Activated B cell treated with CpG ODN at 0.5 μM for 24 hours (primary cell): ENCODE measurements around the gene FGF5. TPM values are rescaled to one million over a fixed set of nuclear protein-coding genes. Genes with fewer than 3 reads are reported as not detected.

Source experiments
- ATAC-seq: fragments of 200-7000 bp; cut with Tn5 transposase; one replicate; pipeline ENCODE4 v1.10.0; 2021; ENCODE audit warnings: low read depth, mild to moderate bottlenecking, moderate library complexity
- CTCF ChIA-PET: fragments of 350-600 bp; sonication (Branson Sonifier 250); formaldehyde crosslinking; loops from one replicate; lab custom pipeline; 2021; ENCODE audit warnings: antibody characterized with exemption; lab: Charles Lee
- POLR2A ChIA-PET: fragments of 350-600 bp; sonication (Branson Sonifier 250); formaldehyde crosslinking; loops from one replicate; lab custom pipeline; 2021; ENCODE audit warnings: antibody characterized with exemption; lab: Charles Lee
- DNase-seq: peaks from one replicate; pipeline ENCODE4 v3.0.0; 2022
- H3K27ac Mint-ChIP-seq: one replicate; pipeline ENCODE4 v1.8.0; 2020; ENCODE audit warnings: mixed read lengths
- H3K27me3 Mint-ChIP-seq: one replicate; pipeline ENCODE4 v1.8.0; 2021; ENCODE audit warnings: mixed read lengths
- H3K36me3 Mint-ChIP-seq: one replicate; pipeline ENCODE4 v1.8.0; 2021; ENCODE audit warnings: low read depth, mixed read lengths
- H3K4me1 Mint-ChIP-seq: one replicate; pipeline ENCODE4 v1.8.0; 2021; ENCODE audit warnings: mixed read lengths
- H3K4me3 Mint-ChIP-seq: one replicate; pipeline ENCODE4 v1.8.0; 2020; ENCODE audit warnings: mild to moderate bottlenecking, mixed read lengths
- H3K9me3 Mint-ChIP-seq: one replicate; pipeline ENCODE4 v1.8.0; 2020; ENCODE audit warnings: mixed read lengths
- intact Hi-C: fragments of 100-400 bp; cut with micrococcal nuclease; formaldehyde crosslinking; loops from one replicate; pipeline ENCODE4 v1.15.1; 2024
- total RNA-seq: library from RNA; stranded (reverse); gene quantifications from 2 replicates; pipeline ENCODE4 v1.2.3, GENCODE V29; 2022
- TF ChIP-seq, protein P1 (sequence below): fragments of 200-600 bp; IDR thresholded peaks from one replicate; pipeline ENCODE4 v1.8.0; 2022; ENCODE audit warnings: antibody characterized with exemption, mild to moderate bottlenecking

Gene FGF5
- total RNA-seq, 1 donor from 2014 or later: not detected

- Mint-ChIP-seq H3K4me3 (no peak overlapping the region), H3K27ac (no peak overlapping the region), H3K4me1 (peaks cover 31% of the 10 kb centered on the region), H3K36me3 (no peaks in the 10 kb centered on the region), H3K9me3 (no peaks in the 10 kb centered on the region), H3K27me3 (peaks cover 53% of the 10 kb centered on the region)
- intact Hi-C loops: no loop called here
- ChIA-PET POLR2A (no interaction called here), CTCF (no interaction called here)
- DNase-seq (no peak), ATAC-seq (no peak)
- TF ChIP-seq, protein P1, sequence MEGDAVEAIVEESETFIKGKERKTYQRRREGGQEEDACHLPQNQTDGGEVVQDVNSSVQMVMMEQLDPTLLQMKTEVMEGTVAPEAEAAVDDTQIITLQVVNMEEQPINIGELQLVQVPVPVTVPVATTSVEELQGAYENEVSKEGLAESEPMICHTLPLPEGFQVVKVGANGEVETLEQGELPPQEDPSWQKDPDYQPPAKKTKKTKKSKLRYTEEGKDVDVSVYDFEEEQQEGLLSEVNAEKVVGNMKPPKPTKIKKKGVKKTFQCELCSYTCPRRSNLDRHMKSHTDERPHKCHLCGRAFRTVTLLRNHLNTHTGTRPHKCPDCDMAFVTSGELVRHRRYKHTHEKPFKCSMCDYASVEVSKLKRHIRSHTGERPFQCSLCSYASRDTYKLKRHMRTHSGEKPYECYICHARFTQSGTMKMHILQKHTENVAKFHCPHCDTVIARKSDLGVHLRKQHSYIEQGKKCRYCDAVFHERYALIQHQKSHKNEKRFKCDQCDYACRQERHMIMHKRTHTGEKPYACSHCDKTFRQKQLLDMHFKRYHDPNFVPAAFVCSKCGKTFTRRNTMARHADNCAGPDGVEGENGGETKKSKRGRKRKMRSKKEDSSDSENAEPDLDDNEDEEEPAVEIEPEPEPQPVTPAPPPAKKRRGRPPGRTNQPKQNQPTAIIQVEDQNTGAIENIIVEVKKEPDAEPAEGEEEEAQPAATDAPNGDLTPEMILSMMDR: no peak
Observed at GRCh38 chr4:80268936-80269335, 2.5 kb downstream of the FGF5 start.

DNA sequence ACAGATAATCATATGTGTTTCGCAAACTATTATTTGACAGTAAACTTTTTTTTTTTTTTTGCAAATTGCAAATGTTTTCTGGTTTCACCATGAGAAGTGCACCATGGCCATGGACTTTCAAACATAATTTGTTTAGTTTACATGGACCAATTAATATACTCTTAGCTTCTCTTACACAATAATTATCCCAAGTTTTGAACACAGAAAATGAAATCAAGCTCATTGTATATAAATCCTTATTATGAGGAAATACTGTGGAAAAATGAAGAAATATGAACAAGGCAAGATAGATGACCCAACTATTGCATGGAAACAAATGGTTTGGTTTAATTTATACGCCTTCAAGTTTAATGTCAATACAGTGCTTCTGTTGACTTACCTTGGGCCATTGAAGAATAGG is 3.9 kb downstream of the FGF5 start:
- TF ChIP-seq, protein P1: no peak
- Mint-ChIP-seq H3K4me3 (no peak overlapping the region), H3K27ac (no peak overlapping the region), H3K27me3 (peaks cover 39% of the 10 kb centered on the region), H3K9me3 (no peaks in the 10 kb centered on the region), H3K36me3 (no peaks in the 10 kb centered on the region), H3K4me1 (peaks cover 29% of the 10 kb centered on the region)
- DNase-seq (no peak), ATAC-seq (no peak)
- intact Hi-C loops: no loop called here
- ChIA-PET POLR2A (no interaction called here), CTCF (no interaction called here)

GRCh38 chr4:80270868-80271267 is 4.4 kb downstream of the FGF5 start:
- Mint-ChIP-seq H3K27ac (no peak overlapping the region), H3K4me1 (peaks cover 23% of the 10 kb centered on the region), H3K36me3 (no peaks in the 10 kb centered on the region), H3K9me3 (no peaks in the 10 kb centered on the region), H3K4me3 (no peak overlapping the region), H3K27me3 (peaks cover 34% of the 10 kb centered on the region)
- DNase-seq: no peak
- intact Hi-C loops: no loop called here
- no peak for ATAC-seq
- POLR2A ChIA-PET: no interaction called here
- TF ChIP-seq, protein P1: no peak
- CTCF ChIA-PET: no interaction called here

DNA sequence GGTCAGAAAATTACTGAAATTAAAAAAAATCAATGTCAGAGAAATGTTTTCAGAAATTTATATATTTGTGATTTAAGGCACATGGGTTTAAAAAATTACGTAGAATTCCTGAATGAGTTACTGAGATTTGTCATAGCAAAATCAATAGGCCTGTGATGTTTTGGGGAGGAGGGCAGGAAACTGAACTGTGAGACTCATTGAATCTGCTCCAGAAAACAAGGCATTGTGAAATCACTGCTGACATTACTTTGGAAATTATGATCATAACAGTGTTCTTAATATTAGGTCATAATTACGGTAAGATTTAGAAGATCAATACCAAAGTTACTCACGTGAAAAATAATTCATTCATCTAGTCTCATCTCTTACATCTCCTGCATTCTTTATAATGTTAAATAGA is 5.3 kb downstream of the FGF5 start:
- Mint-ChIP-seq H3K27me3 (peaks cover 26% of the 10 kb centered on the region), H3K36me3 (no peaks in the 10 kb centered on the region), H3K4me3 (no peak overlapping the region), H3K27ac (no peak overlapping the region), H3K4me1 (peaks cover 14% of the 10 kb centered on the region), H3K9me3 (no peaks in the 10 kb centered on the region)
- ChIA-PET CTCF (no interaction called here), POLR2A (no interaction called here)
- ATAC-seq (no peak), DNase-seq (no peak)
- TF ChIP-seq, protein P1: no peak
- intact Hi-C loops: no loop called here

GRCh38 chr4:80276931-80277330 is 10.5 kb downstream of the FGF5 start:
- Mint-ChIP-seq H3K9me3 (no peaks in the 10 kb centered on the region), H3K36me3 (no peaks in the 10 kb centered on the region), H3K27me3 (peaks cover 9% of the 10 kb centered on the region), H3K27ac (no peak overlapping the region), H3K4me3 (no peak overlapping the region), H3K4me1 (no peaks in the 10 kb centered on the region)
- DNase-seq (no peak), ATAC-seq (no peak)
- CTCF ChIA-PET: no interaction called here
- intact Hi-C loops: no loop called here
- TF ChIP-seq, protein P1: no peak
- POLR2A ChIA-PET: no interaction called here
